SK-N-SH (cell line): Measurements from ENCODE around the gene DAB2.

ENCODE experiments used
- CHD2 ChIP-seq: fragments of 150-350 bp; IDR thresholded peaks from 2 replicates; pipeline ENCODE4 v1.6.1; 2018; ENCODE audit warnings: low read length; ENCODE audit not compliant: partially characterized antibody
- EP300 ChIP-seq, 2 experiments: IDR thresholded peaks; 2 replicates each; pipeline versions ENCODE4 v1.4.0 to v1.6.1; 2012; ENCODE audit warnings: borderline replicate concordance in 1 of 2, low read depth in 1 of 2, low read length in 1 of 2
- EZH2phosphoT487 ChIP-seq: fragments of 200-600 bp; sonication (generic); IDR thresholded peaks from 2 replicates; pipeline ENCODE4 v1.6.1; 2017; ENCODE audit warnings: low read depth, mixed run types, mild to moderate bottlenecking, antibody characterized with exemption, moderate library complexity, borderline replicate concordance
- NRF1 ChIP-seq: IDR thresholded peaks from 2 replicates; pipeline ENCODE4 v1.6.1; 2012; ENCODE audit warnings: low read depth, mild to moderate bottlenecking, low read length
- POLR2AphosphoS5 ChIP-seq: IDR thresholded peaks from 2 replicates; pipeline ENCODE4 v1.6.1; 2012; ENCODE audit warnings: low read depth, low read length
- RAD21 ChIP-seq: IDR thresholded peaks from 2 replicates; pipeline ENCODE4 v1.6.1; 2012; ENCODE audit warnings: mild to moderate bottlenecking, low read length
- SIN3A ChIP-seq: IDR thresholded peaks from 2 replicates; pipeline ENCODE4 v1.6.1; 2012; ENCODE audit warnings: low read depth, mild to moderate bottlenecking, low read length, moderate library complexity, borderline replicate concordance
- SMC3 ChIP-seq: IDR thresholded peaks from 2 replicates; pipeline ENCODE4 v1.6.1; 2012; ENCODE audit warnings: low read depth, low read length, improper control_type of control experiment
- TCF12 ChIP-seq: IDR thresholded peaks from 2 replicates; pipeline ENCODE4 v1.4.0; 2012
- TF ChIP-seq, protein P1 (sequence below): IDR thresholded peaks from 2 replicates; pipeline ENCODE4 v1.4.0; 2012; ENCODE audit warnings: low read depth
- TF ChIP-seq, protein P2 (sequence below): fragments of 200-600 bp; sonication (generic); IDR thresholded peaks from 2 replicates; pipeline ENCODE4 v1.6.1; 2017; ENCODE audit warnings: antibody characterized with exemption, mild to moderate bottlenecking, moderate library complexity
- TF ChIP-seq, protein P3 (sequence below): IDR thresholded peaks from 2 replicates; pipeline ENCODE4 v1.6.1; 2012; ENCODE audit warnings: mild to moderate bottlenecking, low read depth, low read length, moderate library complexity
- TF ChIP-seq, protein P4 (sequence below): fragments of 150-350 bp; IDR thresholded peaks from 2 replicates; pipeline ENCODE4 v1.6.1; 2017; ENCODE audit warnings: antibody characterized with exemption, low read length, low read depth, borderline replicate concordance

DNA sequence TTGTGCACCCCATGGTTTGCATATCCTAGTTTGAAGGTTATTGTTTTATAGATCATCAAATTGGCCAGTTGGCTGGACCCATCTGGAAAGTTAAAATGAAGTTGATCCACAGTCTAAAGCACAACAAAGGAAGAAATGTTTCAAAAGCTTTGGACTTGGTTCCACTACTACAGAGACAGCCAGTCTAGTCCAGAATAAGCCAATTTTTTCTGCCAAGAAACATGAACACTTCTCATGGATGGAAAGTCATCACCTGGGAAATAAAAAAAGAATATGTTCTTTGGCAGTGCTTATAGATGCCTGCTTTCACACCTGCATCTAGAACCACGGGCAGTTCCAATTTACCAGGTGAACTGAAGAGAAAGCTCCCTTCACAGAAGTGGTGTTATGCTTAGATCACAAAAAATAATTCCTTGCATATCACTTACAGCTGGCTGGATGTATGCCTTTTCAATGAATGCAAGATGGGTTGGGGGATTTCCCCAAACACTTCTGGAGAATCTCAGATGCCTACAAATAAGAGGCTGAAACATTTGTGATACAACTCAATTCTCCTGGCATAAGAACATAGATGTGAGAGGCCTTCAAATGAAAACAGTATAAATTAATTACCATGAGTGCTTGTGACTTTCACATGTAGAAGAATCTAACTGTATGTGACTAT lies 87.4 kb downstream of the DAB2 start:
- no peak for TF ChIP-seq POLR2AphosphoS5
- TF ChIP-seq, protein P1, sequence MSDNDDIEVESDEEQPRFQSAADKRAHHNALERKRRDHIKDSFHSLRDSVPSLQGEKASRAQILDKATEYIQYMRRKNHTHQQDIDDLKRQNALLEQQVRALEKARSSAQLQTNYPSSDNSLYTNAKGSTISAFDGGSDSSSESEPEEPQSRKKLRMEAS, result no peak
- TF ChIP-seq, protein P2, sequence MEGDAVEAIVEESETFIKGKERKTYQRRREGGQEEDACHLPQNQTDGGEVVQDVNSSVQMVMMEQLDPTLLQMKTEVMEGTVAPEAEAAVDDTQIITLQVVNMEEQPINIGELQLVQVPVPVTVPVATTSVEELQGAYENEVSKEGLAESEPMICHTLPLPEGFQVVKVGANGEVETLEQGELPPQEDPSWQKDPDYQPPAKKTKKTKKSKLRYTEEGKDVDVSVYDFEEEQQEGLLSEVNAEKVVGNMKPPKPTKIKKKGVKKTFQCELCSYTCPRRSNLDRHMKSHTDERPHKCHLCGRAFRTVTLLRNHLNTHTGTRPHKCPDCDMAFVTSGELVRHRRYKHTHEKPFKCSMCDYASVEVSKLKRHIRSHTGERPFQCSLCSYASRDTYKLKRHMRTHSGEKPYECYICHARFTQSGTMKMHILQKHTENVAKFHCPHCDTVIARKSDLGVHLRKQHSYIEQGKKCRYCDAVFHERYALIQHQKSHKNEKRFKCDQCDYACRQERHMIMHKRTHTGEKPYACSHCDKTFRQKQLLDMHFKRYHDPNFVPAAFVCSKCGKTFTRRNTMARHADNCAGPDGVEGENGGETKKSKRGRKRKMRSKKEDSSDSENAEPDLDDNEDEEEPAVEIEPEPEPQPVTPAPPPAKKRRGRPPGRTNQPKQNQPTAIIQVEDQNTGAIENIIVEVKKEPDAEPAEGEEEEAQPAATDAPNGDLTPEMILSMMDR, result no peak
- no peak for TF ChIP-seq RAD21
- no peak for TF ChIP-seq TCF12
- TF ChIP-seq SMC3, result no peak
- TF ChIP-seq SIN3A, result no peak
- TF ChIP-seq, protein P3, sequence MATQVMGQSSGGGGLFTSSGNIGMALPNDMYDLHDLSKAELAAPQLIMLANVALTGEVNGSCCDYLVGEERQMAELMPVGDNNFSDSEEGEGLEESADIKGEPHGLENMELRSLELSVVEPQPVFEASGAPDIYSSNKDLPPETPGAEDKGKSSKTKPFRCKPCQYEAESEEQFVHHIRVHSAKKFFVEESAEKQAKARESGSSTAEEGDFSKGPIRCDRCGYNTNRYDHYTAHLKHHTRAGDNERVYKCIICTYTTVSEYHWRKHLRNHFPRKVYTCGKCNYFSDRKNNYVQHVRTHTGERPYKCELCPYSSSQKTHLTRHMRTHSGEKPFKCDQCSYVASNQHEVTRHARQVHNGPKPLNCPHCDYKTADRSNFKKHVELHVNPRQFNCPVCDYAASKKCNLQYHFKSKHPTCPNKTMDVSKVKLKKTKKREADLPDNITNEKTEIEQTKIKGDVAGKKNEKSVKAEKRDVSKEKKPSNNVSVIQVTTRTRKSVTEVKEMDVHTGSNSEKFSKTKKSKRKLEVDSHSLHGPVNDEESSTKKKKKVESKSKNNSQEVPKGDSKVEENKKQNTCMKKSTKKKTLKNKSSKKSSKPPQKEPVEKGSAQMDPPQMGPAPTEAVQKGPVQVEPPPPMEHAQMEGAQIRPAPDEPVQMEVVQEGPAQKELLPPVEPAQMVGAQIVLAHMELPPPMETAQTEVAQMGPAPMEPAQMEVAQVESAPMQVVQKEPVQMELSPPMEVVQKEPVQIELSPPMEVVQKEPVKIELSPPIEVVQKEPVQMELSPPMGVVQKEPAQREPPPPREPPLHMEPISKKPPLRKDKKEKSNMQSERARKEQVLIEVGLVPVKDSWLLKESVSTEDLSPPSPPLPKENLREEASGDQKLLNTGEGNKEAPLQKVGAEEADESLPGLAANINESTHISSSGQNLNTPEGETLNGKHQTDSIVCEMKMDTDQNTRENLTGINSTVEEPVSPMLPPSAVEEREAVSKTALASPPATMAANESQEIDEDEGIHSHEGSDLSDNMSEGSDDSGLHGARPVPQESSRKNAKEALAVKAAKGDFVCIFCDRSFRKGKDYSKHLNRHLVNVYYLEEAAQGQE, result no peak
- no peak for TF ChIP-seq EP300 (IDR thresholded peaks at IDR 0.05; ENCODE audit: borderline replicate concordance in 1 of 2, low read depth in 1 of 2, low read length in 1 of 2)
- TF ChIP-seq NRF1, result no peak
- TF ChIP-seq CHD2, result no peak
- TF ChIP-seq, protein P4, sequence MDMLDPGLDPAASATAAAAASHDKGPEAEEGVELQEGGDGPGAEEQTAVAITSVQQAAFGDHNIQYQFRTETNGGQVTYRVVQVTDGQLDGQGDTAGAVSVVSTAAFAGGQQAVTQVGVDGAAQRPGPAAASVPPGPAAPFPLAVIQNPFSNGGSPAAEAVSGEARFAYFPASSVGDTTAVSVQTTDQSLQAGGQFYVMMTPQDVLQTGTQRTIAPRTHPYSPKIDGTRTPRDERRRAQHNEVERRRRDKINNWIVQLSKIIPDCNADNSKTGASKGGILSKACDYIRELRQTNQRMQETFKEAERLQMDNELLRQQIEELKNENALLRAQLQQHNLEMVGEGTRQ, result no peak
- TF ChIP-seq EZH2phosphoT487, result no peak
